SIG-M5 treated with dmso at 0.1 percent for 504 hours (cell line): ENCODE results near the gene EOLA1.
"Not testable (repeated sequence)": the region's sequence is repeated elsewhere in the genome, so short reads cannot be mapped to it uniquely, and the experiment has no call there.

ENCODE experiments used
- DNase-seq: peaks from one replicate; lab custom pipeline; 2025; ENCODE audit not compliant: unreplicated experiment; lab: John Stamatoyannopoulos, UW

The EOLA1 gene

DNA sequence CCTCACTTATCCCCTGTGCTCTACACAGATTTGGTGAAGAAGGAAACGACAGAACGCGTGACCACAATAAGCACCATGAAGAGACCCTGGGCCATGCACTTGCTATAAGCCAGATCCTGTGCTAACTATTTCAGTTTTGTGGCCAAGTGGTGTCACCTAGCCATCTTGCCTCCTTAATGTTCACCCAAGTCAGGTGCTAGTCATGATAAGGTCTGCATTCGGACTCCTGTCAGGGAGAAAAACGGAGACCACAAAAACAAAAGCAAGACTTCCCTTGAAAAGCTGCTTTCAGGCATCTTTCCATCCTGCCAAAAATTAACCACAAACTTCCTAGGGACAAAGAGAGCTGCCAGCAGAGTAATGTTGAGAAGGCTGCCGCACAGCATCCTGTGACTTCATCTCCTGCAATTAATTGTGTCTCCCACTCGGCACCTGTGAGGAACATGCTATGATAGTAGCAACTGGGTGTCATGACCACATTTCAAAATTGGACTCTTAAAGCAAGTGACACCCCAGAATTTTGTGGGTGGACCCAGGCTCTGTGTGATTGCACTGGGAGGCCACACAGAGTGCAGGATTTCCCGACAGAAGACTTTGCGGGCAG is 26.9 kb upstream of the EOLA1 start:
- DNase-seq, result no peak

DNA sequence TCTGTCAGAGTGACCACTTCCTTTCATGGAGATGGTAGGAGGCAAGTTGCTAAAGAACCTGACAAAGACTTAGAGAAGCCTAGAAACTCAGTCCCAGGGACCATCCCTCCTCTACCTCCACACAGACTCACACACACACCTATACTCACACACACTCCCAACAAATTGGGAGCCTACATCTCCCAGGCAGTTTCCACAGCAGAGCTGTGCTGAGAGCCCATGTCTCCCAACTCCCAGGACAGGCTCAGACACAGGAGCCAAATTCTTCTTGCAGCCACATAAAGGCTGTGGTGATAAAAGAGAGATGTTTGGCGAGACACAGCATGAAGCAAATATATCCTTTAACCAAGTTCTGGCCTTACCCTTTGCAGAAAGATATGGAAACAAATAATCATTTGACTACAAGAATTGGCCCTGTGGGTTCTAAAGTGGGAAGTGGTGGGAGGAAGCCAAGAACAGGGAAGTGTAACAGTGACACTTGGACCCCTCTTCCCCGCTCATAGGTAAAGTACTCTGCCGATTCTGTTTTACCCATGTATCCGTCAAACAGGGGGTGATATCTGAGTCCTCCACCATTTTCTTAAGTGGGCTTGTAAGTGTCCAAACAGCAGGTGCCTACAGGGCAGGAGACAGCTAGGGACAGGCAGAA is 24.7 kb upstream of the EOLA1 start:
- no peak for DNase-seq

DNA sequence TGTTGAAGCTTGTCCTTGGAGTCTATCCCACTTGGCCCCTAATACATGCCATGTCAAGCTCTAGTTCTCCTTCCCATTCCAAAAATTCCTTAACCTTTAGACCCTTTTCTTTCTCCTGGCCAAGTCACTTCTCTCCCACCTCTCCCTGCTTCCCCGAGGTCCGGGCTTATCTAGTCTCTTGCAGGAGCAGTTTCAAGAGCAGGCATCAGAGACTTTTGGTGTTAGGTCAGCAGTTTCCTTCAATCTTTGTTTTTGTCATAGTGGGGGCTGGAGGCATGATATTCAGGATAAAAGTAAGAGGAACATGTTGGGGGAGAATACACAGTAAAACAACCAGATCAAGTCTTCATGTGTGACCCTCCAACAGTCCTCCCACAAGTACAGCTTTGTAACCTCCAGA is 24.2 kb upstream of the EOLA1 start:
- DNase-seq, result no peak

DNA sequence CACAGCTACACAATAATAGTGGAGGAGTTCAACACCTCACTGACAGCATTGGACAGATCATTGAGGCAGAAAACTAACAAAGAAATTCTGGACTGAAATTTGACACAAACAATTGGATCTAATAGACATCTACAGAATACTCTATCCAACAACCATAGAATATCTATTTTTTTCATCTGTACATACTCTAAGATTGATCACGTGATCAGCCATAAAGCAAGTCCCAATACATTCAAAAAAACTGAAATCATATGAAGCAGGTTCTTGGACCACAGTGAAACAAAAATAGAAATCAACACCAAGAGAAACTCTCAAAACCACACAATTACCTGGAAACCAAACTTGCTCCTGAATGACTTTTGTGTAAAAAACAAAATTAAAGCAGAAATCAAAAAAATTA is 23.5 kb upstream of the EOLA1 start:
- no peak for DNase-seq

DNA sequence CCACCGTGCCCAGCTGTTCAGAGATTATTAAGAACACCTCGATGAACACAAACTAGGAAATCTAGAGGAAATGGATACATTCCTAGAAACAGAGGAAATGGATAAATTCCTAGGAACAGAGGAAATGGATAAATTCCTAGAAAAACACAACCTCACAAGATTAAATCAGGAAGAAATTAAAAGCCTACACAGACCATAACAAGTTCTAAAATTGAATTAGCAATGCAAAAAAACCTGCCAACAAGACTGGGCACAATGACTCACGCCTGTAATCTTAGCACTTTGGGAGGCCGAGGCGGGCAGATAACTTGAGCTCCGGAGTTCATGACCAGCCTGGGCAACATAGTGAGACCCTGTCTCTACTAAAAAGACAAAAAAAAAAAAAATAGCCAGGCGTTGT is 22.6 kb upstream of the EOLA1 start:
- DNase-seq, result no peak

DNA sequence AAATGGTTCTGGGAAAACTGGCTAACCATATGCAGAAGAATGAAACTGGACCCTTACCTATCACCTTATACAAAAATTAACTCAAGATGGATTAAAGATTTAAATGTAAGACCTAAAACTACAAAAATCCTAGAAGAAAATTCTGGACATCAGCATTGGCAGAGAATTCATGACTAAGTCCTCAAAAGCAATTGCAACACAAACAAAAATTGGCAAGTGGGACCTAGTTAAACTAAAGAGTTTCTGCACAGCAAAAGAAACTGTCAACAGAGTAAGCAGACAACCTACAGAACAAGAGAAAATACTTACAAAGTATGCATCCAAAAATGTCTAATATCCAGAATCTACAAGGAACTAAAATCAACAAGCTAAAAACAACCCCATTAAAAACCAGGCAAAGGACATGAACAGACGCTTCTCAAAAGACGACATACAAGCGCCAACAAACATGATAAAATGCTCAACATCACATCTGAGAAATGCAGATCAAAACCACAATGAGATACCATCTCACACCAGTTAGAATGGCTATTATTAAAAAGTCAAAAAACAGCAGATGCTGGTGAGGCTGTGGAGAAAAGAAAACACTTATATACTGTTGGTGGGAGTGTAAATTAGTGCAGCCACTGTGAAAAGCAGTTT is 20.1 kb upstream of the EOLA1 start:
- DNase-seq, result not testable (repeated sequence)

DNA sequence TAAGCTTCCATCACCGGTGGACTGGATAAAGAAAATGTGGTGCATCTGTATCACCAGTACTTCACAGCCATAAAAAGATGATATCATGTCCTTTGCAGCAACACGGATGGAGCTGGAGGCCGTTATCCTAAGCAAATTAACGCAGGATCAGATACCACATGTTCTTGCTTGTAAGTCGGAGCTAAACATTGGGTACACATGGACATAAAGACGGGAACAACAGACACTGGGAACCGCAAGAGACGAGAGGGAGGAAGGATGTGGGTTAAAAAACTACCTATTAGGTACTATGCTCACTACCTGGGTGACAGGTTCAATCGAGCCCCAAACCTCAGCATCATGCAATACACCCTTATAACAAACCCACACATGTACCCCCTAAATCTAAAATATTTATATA is 19.4 kb upstream of the EOLA1 start:
- no peak for DNase-seq

DNA sequence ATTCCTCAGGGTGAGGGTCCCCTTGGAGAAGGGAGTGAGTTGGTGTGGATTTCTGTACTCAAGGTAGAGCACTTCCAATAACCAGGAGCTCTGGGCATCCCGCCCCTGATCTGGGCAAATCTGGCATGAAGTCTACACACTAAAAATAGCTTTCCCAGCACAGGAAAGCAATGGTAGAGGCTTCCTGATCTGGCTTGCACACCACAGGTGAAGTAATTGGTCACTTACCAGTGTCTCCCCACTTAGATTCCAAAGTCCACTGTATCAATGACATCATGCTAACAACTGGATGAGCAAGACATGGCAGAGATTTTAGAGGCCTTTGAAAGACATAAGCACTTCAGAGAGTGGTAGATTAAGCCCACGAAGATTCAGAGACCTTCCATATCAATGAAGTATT is 17.9 kb upstream of the EOLA1 start:
- DNase-seq, result no peak

DNA sequence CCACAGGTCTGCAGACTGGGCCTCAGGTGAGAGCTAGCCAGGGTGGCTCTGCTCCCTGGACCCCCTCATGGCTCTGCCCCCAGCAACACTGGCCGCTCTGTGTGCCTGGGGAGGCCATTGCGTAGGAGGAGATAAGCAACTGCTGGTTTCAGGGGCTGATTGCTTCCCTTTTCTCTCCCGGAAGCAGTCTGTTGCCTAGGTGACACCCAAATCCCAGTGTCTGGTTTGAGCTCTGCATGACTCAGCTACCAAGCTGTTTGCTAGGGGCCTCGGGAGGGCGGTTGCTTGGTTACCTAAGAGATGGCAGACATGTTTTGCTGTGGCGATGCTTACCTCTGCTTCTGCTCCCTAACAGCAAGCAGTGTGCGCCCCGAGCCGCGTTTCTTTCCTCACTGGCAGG is 15.4 kb upstream of the EOLA1 start:
- DNase-seq, result peak; percentile 64

DNA sequence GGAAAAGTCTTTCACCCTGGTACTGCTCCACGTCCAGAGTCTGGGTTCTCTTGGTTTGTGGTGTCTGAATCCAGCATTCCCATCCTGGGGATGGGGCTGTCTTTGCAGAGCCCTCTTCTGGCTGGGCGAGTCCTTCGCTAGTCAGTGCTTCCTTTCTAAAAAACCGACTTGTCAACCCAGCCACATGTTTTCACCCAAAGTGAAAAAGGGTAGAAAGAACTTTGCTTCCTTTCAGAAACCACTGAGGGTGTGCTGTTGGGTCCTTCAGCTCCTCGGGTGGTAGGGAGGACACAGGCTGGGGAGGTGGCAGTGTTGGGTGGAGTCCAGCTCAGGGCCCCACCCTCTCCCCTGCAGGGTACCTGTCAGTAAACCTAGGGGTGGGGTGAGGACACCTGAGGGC is 14.9 kb upstream of the EOLA1 start:
- not testable (repeated sequence) for DNase-seq

DNA sequence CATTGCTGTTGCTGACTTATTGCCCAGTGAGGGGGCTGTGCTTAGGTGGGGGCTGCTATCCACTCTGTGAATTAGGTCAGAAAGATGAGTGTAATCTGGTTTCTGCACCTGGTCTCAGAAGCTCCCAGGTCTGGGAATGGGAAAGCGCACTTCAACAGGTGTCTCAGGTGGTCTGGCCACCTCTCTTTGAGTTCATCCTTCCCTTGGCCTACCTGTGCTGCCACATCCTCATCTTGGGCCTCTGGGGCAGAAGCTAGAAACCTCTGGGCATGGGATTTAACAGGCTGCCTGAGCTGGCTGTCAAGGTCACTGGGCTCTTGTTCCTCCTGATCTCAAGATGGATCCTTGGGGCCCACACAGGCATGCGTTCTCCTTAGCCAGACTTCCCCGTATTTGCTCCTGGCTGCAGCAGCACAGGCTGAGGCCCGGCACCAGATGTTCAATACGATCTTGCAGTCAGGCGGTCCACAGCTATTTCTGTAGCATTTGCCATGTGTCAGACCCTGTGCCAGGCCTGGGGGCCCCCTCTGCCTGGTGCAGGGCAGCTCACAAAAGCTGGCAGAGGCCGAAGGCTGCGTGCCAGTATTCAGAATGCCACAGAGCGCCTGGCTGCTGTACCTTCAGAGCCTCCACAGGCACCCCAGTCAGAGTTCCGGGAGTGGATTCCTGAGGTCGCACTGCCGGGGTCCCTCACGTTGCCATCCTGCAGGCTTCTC is 14.3 kb upstream of the EOLA1 start:
- not testable (repeated sequence) for DNase-seq

DNA sequence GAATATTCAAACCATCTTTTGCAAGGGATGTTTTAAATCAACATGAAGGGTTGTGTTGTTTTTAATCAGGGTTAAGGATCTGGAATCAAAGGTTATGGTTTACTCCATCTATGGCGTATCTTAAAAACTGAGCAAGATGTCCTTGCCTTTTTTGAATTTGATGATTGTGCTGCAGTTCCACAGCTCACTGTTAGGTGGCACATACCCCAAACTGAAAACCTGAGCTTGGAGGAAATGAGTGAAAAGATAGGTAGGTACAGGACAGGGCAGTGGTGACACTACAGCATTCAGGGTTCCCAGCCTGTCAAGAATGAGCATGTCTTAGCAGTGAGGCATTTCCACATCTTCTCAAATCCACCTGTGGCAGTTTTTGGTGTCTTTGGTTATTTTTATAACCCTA is 13.1 kb upstream of the EOLA1 start:
- DNase-seq, result peak; percentile 34

DNA sequence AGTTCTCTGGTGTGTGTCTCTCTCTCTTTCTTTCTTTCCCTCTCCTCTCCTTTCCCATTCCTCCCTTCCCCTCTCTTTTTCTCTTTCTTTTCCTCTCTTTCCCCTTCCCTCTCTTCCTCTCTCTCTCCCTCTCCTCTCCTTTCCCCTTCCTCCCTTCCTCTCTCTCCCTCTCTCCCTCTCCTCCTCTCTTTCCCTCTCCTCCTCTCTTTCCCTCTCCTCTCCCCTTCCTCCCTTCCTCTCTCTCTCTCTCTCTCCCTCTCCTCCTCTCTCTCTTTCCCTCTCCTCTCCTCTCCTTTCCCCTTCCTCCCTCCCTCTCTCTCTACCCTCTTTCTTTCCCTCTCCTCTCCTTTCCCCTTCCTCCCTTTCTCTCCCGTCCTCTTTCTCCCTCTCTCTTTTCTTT is 12.4 kb upstream of the EOLA1 start:
- DNase-seq, result no peak

DNA sequence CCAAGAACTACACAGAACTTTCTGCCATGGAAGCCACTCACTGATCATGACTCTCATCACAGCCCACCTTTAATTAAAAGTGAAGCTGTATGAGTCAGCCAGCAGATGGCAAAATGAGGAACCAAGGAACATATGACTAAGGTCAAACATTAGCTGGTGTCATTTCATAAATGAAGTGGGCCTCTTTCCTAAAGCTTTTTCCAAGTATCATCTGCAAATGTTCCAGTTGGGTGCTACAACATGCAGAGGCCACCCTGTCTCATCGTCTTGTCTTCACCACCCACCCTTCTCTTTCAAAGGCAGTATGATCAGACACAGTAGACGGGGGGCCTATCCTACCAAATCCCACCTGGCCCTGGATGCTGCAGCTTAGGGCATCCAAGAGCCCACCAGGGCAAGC is 9.2 kb upstream of the EOLA1 start:
- peak; percentile 26 for DNase-seq

DNA sequence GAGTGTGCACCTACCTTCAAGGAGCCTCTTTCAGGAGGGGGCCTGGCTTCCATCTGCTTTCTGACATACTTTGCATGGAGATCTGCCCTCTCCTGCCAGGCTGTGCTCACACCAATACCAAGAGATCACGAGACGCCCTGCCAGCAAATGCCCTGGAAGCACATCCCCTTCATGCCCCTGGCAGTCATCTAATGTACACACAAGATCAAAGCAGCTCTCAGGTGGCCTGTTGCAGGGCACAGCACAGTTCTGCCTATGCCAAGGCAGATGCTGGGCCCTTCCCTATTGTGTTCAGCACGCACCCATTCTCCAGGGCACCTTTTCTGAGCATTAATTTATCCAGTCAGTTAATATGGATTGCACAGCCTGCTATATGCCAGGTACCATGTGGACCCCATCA is 7.9 kb upstream of the EOLA1 start:
- not testable (repeated sequence) for DNase-seq

DNA sequence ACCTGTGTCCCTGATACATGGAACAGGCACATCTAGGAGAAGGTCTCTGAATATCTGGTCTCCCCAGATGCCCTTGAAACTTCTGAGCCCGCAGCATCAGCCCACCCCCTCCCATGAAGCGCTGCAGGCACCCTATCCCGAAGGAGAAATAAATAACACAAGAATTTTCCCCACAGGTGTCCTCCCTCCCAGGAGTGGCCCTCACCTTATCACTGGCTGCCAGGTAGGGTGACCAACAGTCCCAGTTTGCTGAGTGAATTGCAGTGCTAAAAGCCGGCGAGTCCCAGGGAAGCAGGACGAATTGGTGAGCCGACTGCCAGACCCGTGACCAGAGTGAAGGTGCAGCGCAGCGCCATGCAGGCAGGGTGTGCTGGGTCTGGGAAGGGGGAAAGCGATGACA is 6.8 kb upstream of the EOLA1 start:
- DNase-seq, result not testable (repeated sequence)

DNA sequence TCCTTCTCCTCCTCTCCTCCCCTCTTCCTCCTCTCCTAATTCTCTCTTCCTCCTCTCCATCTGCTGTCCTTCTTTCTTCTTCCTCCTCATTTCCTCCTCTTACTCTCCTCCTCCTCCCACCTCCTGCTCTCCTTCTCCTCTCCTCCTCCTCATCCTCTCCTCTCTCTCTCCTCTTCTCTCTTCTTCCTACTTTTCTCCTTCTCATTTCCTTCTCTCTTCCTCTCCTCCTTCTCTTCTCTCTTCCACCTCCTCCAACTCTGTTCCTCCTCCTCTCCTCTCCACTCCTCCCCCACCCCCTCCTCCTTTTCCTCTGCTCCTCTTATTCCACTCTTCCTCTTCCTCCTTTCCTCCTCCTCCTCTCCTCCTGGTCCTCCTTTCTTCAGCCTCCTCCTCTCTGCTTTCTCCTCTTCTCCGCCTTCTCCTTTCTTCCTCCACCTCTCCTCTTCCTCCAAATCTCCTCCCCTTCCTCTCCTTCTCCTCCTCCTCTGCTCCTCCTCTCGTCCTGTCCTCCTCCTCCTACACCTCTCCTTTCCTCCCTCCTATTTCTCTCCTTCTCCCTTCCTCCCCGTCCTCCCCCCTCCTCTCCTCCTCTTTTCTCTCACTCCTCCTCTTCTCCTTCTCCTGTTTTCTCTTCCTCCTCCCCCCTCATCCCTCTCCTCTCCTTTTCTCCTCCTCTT is 5.7 kb upstream of the EOLA1 start:
- not testable (repeated sequence) for DNase-seq

DNA sequence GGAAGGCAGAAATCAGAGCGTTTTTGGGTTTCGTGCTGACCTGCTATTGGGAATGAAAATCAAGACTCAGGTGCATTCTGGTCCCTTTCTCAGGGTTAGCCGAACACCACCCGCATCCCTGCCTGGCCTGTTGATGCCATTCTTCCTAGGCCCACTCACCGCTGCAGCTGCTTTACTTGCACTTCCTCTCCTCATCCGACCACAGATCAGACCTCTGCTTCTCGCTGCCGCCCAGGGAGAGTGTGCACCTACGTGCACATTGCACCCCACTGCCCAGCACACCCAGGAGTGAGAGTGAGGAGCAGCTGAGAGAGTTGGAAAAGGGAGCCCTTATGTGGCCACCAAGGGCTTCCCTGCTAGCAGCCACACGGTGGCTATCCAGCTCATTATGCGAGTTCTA is 3.3 kb upstream of the EOLA1 start:
- DNase-seq, result not testable (repeated sequence)

DNA sequence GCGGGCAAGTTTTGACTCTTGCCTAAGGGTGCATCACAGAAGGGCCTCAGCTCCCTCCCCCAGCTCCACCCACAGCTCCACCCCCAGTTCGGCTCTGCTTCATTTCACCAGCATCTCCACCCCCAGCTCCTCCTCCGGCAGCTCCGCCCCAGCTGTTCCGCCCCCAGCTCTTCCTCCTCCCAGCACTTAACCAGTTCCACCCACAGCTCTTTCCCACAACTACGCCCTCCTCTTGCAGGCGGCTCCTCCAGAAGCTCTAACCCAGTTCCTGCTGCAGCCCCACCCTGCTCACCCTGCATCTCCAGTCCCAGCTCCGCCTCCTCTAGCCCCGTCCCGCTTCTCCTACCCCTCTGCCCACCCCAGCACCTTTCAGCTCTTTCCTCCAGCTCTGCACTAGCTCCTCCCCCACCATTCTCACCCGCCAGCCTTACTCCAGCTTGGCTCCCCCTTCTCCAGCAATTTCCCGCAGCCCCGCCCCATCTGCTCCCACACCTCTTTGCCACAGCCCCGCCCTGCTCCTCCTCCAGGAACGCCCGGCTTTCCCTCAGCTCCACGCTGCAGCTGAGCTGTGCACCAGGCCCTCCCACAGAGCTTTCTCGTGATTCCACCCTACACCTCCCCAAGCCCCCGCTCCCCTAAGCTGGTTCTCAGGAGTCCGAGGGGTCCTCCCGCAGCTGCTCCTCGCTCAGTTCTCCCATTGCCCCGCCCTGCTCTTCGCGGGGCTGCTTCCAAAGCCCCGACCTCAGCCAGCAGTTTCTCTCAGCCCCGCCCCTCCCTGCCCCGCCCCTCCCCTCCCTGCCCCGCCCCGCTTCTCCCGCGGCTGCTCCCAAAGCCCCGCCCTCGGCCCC is 1.3 kb upstream of the EOLA1 start:
- peak; percentile 95 for DNase-seq

DNA sequence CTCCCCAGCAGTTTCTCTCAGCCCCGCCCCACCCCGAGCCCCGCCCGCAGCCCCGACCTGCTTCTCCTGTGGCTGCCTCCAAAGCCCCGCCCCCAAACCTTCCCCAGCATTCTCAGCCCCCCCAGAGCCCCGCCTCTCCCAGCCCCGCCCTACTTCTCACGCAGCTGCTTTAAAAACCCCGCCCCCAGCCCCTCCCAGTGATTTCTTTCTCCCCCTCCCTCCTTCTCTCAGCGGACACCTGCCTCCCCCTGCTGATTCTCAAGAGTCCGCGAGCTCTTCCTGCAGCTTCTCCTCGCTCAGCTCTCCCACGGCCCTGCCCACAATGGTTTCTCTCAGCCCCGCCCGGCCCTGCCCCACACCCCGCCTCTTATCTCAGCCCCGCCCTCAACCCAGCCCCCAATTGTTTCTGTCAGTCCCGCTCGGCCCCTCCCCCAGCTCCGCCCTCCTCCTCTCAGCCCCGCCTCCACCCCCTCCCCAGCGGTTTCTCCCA is 636 bp upstream of the EOLA1 start:
- peak; percentile 90 for DNase-seq
